Activated CD8-positive, alpha-beta memory T cell treated with anti-CD3 and anti-CD28 coated beads, Interleukin-2, amount 50 U/mL, for 48 hours (primary cell): Measurements from ENCODE around the gene SH2D3A.
A peak's percentile ranks its signal among the peaks of the same experiment; 100 is the strongest.
"Not testable (repeated sequence)": the region's sequence is repeated elsewhere in the genome, so short reads cannot be mapped to it uniquely, and the experiment has no call there.

Source experiments
- DNase-seq: peaks from one replicate; pipeline ENCODE4 v3.0.0-alpha.2; 2020

The SH2D3A gene

DNA sequence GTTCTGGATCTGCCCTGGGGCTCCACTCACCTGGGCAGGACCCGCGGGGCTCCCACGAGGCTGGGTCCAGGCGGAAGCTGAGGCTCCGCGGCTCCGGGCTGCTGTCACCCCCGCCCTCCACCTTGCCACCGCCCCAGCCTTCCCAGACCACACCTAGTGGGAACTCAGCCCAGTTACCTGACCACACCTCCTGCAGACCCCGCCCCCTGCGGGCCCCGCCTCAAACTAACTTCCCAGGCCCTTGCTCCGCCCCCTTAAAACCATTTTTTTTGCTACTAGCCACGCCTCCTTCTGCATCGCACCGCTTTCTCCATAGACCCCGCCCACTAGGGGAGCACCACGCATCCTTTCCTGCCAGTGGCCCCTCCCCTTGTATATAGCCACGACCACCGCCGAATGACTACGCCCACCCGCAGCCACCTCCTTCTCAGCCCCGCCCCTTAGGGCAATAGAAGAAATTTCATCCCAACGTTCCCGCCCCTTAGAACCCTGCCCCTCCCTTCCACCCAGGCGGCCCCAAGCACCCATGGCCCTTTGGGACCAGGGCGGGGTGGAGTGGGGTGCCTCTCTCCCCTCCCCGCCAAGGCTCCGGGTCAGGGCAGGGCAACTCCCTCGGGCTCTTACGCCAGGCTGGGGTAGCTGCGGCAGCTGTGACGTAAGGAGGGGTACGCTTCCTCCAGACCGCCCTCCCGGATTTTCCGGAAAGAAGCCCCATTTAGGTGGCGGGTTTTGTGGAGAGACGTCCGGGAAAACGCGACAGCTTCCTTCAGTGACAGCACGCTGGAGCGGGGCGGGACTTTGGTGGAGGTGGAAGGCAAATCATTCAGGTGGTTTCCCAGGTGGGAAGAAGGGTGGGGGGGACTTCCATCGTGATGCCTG lies at the start of gene SH2D3A:
SH2D3A (minus strand) TSS at position 79 of the 879 bp plus-strand sequence. CDS start 3,687 bp downstream, outside the sequence.
- DNase-seq, result peak; percentile 93

DNA sequence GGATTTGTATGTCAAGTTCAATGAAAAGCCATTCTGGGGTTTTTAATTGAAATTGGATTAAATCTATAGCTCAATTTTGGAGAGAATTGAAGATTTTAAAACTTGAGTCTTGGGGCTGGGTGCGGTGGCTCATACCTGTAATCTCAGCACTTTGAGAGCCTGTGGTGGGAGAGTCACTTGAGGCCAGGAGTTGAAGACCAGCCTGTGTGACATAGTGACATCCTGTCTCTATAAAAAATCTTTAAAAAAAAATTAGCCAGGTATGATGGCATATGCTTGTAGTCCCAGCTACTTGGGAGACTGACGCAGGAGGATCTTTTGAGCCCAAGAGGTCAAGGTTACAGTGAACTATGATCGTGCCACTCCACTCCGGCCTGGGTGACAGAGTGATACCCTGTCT lies 46.4 kb upstream of the SH2D3A start:
- no peak for DNase-seq

DNA sequence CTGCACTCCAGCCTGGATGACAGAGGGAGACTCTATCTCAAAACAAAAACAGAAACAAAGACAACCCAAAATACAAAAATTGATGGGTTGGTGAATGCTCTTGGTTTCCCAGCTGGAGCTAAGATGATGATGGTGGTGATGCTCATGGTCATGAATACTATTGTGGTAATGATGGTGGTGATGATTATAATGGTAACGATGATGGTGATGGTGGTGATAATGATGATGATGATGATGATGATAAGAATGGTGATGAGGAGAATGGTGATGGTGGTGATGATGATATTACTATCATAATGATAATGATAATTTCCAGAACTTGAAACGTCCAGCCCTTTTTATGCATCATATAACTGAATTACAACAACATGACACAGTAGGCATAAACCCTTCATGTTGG lies 45.4 kb upstream of the SH2D3A start:
- DNase-seq, result no peak

DNA sequence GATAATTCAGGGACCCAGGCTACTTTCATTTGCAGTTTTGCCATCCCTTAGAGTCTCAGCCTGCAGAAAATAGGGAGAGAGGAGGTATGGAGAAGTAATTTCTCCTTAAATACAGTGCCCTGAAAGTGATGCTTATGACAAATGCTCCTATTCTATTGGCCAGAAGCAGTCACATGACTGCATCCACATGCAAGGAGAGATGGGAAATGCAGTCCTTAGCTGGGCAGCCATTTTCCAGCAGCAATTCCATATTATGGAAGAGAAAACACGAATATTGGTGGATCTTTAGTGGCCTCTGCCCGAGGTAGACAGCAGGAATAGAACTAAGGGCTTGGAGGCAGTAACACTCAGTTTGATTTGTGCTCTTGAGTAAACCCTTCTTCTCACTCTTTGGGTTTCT lies 44.7 kb upstream of the SH2D3A start:
- no peak for DNase-seq

DNA sequence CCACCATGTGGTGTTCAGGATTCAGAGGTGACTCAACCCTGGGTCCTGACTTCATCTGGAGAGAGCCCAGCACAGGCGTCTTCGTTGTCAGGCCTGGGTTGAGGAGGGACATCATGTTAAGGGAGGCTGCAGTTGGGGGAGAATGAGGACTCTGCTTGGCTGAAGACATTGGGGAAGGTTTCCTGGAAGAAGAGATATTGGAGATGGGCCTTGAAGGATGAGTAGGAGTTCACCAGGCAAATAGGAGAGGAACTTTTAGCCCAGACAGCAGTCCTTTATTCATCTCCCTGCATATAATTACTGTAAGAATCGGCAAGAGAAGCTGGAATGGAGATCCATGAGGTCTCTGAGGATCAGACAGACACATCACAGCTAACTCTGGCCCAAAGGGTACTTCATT lies 44.1 kb upstream of the SH2D3A start:
- no peak for DNase-seq

DNA sequence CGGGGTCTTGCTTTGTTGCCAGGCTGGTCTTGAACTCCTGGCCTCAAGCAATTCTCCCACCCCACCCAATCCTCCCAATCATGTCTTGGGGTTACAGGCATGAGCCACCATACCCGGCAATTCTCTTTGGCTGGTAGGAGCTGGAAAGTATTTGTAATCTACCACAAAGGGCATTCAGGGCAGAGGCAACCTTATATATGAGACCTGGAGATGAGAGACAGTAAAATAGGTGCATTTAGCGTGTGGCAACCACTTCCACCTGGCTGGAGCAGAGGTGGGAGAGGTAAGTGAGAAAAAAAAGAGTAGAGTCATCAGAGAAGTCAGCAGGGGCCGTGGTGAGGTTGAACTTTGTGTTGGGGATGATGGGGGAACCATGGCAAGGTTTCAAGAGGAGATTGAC lies 42.0 kb upstream of the SH2D3A start:
- no peak for DNase-seq

DNA sequence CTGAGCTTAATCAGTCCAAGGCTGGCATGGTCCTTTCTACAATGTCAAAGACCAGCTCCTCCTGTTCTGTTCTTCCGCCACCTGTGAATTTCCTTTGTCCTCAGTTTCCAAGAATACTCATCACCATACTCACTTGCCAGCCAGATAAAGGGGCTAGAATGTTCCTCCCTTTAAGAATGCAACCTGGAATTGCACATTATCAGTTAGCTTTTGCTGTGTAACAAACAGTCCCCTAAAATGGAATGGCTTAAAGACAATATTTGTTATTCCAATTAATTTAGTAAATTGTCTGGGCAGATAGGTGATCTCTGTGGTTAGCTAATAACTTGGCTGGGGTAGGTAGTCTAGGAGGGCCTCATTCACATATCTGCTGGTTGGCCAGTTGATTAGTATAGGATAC lies 41.3 kb upstream of the SH2D3A start:
- DNase-seq, result no peak

DNA sequence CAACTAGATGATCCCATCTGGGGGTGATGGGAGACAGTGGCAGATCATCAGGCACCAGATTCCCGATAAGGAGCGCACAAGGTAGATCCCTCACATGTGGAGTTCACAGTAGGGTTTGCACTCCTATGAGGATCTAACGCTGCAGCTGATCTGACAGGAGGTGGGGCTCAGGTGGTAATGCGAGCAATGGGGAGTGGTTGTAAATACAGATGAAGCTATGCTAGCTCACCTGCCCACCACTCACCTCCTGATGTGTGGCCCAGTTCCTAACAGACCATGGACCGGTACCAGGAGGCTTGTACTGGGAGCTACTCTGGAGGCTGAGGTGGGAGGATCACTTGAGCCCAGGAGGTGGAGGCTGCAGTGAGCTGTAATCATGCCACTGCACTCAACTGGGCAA lies 40.1 kb upstream of the SH2D3A start:
- DNase-seq, result no peak

DNA sequence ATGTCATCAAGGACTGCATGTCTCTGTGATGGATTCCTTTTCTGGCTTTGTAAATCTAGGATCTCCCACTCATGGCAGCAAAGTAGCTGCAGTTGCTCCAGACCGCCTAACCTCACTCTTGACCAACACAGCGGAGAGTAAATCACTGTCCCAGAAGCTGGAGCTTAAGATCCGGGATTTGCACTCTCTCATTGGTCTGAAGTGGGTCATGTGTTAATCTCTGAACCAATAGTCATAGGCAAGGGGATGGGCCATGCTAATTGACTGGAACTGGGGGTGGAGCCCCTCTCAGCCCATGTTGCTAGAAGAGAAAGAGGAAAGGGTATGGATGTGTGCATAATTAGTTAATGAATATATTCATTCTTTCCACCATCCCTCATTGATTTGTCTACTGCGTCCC lies 39.3 kb upstream of the SH2D3A start:
- DNase-seq, result no peak

DNA sequence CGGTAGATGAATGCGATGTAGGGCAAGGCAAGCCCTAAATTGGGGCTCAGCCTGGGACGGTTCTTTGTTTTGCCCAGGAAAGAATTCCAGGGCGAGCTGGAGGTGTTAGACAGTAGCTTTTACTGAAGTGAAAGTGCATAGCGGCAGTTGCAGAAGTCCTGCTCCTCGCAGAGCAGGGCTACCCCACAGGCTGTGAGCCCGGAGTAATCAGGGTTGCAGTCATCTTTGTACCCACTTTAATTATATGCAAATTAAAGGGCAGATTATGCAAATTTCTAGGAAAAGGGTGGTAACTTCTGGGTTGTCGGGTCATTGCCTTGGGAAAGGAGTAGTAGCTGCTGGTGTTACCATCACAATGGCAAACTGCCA lies 35.8 kb upstream of the SH2D3A start:
- DNase-seq, result no peak

DNA sequence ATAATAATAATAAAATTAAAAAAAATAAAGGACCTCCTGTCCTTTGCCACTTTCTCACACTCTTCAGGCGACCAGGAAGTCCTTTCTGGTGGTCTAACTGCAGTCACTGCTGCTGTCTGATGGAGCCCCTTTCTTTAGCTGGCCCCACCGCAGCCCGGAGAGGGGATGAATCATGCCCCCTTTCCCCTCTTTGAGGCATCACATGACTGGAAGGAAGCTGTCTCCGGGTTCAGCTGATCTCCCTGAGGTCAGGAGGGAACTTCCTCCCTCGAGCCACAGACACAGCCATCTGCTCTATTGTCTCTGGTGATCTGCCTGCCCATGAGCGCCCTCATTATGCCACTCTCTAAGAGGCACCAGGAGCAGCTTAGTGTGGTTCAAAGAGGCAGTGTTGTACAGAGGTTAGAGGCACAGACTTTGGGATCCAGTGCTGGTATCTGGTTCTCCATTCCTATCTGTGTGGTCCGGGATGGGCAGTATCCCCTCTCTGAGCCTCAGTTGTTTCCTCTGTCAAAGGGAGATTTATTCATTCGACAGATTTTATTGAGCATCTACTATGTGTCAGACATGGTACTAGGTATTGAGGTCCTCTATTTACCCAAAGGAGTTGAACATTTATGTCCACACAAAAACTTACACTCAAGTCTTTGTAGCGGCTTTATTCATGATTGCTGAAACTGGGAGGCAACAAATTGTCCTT lies 35.3 kb upstream of the SH2D3A start:
- DNase-seq, result peak; percentile 85

DNA sequence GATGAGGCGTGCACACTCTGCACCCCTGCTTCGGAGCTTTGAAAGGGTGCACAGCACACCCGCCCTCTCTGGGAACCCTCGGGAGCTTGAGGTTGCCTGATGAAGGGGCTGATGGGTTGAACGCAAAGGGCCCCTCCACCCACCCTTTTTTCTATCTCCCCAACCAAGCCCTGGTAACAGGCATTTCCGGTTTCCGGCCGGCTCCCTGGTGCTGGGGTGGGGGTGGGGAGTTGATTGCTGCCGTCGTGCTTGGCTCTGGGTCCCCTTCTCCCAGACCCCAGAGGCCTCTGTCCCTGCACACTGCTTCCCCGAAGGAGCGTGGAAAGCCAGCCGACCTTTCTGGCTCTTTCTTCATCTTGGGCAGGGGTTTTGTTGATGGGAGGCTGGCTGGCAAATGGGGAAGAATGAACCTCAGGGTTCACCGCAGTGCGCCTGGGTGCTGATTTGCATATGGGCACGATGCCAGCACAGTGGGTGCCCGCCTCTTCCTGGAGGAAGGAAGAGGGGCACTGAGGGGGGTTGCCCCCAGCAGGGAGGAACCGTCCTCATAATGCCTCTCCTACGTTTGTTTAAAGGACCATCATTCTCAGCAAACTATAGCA lies 34.4 kb upstream of the SH2D3A start:
- peak; percentile 91 for DNase-seq

DNA sequence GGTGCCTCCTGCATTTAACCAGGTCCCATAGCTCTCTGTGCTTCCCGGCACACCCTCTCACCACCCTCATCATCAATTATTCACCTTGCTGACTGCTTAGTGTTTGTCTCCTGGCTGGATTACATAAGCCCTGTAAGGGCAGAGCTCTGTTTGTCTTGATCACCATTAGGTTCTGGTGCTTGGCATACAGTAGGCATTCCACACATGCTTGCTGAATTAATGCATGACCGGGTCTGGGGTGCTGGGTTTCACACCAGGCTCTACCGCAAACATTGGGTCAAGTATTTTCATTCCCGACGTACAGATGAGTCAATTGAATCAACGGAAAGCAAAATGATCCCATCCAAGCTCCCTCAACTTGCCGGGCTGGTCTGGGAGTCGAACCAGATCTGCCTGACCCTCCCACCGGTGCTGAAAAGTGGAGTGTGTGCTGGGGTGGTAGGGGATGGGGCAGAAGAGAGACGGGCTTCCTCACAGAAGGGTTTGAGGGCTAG lies 33.8 kb upstream of the SH2D3A start:
- no peak for DNase-seq

DNA sequence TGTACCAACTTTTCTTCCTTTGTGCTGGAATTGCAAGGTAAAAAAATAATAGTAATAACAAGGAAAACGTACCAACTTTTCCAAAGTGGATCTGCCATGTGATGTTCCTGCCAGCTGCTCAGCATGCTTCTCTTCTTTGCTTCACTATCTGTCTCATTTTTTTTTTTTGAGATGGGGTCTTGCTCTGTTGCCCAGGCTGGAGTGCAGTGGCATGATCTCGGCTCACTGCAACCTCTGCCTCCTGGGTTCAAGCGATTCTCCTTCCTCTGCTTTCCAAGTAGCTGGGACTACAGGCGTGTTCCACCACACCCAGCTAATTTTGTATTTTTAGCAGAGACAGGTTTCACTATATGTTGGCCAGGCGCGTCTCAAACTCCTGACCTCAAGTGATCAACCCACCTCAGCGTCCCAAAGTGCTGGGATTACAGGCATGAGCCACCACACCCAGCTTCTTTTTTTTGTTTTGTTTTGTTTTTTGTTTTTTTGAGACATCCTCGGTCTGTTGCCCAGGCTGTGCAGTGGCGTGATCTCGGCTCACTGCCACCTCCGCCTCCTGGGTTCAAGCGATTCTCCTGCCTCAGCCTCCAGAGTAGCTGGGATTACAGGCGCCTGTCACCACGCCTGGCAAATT lies 33.0 kb upstream of the SH2D3A start:
- DNase-seq, result not testable (repeated sequence)

DNA sequence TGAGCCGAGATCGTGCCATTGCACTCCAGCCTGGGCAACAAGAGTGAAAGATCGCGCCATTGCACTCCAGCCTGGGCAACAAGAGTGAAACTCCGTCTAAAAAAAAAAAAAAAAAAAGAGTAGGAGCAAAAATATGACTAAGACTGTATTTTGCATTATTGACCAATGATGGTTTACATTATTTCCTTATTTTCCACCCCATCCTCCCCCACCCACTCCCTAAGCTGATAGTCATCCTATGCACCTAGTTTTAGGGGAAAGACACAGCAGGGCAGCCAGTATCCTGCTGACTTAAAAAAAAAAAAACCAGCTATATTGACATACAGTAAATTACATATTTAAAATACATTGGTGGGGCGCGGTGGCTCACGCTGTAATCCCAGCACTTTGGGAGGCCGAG lies 30.4 kb upstream of the SH2D3A start:
- DNase-seq, result no peak

DNA sequence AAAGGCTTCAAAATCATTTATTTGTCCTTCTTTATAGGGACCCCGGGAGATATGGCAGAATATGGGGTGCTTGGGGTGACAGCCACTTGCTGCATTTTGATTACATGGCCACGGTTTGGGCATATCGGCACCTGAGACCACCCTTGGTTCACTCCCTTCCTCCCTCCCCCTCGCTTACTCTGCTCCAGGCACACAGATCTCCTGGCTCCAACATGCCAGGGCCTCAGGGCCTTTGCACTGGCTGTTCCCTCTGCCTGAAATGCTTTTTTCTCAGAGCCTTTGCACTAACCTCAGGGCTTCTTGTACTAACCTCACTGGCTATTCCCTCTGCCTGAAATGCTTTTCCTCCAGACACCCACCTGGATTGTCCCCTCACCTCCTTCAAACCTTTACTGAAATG lies 29.0 kb upstream of the SH2D3A start:
- DNase-seq, result no peak

DNA sequence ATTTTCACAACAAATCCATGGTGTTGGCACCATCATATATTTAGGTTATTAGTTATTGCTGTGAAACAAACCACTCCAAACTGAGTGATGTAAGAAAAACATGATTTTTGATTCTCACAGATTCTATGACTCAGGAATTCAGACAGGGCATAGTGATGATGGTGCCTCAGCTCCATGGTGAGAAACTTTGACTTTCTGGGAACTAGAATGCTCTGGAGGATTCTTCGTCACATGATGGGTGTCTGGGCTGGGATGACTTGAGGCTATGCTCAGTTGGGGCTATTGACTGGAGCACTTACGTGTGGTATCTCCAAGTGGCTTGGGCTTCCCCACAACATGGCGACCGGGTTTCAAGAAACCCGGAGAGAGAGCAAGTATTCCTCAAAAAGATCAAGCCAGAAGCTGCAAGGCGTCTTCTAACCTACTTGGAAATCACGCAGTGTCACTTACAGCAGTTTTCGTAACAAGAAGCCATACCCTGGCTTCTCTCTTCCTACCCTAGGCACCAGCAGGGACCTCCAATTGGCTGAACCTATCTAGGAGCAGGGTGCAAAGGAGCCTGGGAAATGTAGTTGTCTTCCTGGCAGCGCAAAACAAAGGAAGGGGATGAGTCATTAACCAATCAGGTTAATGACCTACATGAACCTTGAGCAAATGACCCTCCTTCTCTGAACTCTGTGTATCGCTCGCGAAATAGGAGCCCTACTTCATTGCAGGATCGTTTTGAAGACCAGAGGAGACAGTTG lies 27.6 kb upstream of the SH2D3A start:
- no peak for DNase-seq

DNA sequence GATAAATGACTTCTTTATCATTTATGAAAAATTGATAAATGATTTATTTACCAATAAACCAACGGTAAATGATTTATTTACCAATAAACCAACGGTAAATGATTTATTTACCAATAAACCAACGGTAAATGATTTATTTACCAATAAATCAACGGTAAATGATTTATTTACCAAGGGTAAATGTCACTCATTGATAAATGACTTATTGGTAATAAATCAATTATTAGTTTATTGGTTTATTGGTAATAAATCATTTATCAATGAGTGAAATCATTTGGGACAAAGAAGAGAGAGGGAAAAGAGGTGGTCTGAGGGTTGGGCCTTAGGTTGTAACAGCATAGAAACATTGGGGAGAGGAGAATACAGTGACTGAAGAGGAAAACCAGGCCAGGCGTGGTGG lies 26.7 kb upstream of the SH2D3A start:
- DNase-seq, result no peak

DNA sequence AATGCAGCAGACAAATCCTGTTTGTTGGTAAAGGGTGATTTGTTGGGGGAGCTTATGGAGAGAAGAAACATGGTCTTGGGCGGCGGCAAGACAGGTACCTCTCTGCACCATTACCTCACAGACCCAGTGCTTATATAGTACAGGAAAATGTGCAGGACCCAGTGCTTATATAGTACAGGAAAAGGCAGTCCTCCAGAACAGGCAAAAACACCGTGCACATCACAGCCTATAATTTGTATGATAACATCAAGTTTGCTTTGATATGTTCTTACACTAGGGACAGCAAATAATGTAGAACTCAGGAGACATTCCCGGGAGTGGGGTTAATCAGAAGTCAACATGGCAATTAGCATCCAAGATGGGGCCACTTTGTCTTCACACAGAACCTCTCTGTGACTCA lies 26.2 kb upstream of the SH2D3A start:
- no peak for DNase-seq

DNA sequence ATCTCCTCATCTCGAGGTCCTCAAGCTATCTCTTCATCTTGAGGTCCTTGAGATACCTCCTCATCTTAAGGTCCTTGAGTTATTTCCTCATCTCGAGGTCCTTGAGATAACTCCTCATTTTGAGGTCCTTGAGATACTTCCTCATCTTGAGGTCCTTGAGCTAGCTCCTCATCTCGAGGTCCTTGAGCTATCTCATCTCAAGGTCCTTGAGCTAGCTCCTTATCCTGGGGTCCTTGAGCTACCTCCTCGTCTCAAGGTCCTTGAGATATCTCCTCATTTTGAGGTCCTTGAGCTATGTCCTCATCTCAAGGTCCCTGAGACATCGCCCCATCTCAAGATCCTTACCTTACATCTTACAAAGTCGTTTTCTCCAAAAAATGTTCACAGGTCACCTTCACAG lies 24.0 kb upstream of the SH2D3A start:
- DNase-seq, result no peak

DNA sequence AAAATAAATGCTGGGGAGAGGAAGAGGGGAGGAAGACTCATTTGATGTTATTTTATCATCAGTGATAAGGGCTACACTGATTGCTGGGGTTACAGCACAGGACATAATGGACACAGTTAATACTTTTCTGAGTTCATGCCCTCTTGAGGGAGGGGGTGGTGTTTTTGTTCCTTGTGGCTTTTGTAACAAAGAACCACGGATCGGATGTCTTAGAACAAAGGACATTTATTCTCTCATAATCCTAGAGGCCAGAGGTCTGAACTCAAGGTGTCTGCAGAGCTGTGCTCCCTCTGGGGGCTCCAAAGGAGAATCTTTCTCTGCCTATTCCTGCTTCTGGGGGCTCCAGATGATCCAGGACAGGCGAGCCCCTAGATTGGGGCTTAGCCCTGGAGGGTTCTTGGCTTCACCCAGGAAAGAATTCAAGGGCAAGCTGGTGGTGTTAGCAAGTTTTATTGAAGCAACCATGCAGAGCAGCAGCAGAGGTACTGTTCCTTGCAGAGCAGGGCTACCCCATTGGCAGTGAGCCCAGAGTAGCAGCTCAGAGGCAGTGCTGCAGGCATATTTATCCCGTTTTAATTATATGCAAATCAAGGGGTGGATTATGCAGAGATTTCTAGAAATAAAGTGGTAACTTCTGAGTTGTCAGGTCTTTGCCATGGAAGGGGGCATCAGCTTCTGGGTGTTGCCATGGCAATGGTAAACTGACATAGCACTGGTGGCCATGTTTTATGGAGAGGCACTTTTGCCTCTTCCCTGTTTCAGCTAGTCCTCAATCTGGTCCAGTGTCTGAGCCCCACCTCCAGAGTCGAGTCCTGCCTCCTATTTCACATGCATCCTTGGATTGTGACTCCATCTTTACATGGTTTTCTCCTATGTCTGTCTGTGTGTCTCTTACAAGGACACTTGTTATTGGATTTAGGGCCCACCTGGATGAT lies 23.2 kb upstream of the SH2D3A start:
- DNase-seq, result no peak

DNA sequence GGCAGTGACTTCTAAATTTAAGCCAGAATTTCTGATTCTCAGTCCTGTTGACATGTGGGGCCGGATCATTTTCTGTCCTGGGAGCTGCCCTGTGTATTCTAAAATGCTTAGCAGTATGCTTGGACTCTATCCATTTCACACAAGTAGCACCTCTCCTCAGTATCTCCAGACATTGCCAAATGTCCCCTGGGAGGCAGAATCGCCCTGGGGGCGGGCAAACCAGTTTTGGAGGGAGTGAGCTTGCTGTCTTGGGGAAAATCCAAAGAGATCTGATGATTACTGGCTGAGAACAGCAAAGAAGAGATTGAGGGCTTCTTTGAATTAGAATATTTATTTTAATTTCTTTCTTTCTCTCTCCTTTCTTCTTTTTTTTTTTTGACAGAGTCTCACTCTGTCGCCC lies 21.7 kb upstream of the SH2D3A start:
- DNase-seq, result no peak
